ENCODE data around the gene KRT222. TPM values are rescaled to one million over a fixed set of nuclear protein-coding genes. Genes with fewer than 3 reads are reported as not detected.

KRT222 gene
- total RNA-seq, 2 experiments from 2014 or later, result not detected

GRCh38 chr17:40666331-40666730, 1.4 kb upstream of the KRT222 start:
- Histone ChIP-seq H3K79me2 (ENCODE audit: insufficient read depth, low read depth, low read length) (no peaks in the 10 kb centered on the region), H3K9me3 (ENCODE audit: low read length) (no peaks in the 10 kb centered on the region), H3K4me3 (ENCODE audit: low read depth, low read length, poor library complexity, severe bottlenecking) (no peak overlapping the region), H3K36me3 (ENCODE audit: insufficient read depth, low read length) (no peaks in the 10 kb centered on the region), H3K4me2 (ENCODE audit: low read length) (no peak overlapping the region), H2AFZ (ENCODE audit: low read length) (no peak overlapping the region), H3K4me1 (ENCODE audit: insufficient read depth, low read length, poor library complexity, severe bottlenecking) (no peaks in the 10 kb centered on the region), H3K9me2 (ENCODE audit: insufficient read depth, low read length) (no peaks in the 10 kb centered on the region), H3K27ac (ENCODE audit: low read depth, low read length, poor library complexity, severe bottlenecking) (no peak overlapping the region), H4K20me1 (ENCODE audit: insufficient read depth, low read length) (no peaks in the 10 kb centered on the region)
- POLR2A ChIA-PET, result no interaction called here
- CTCF ChIA-PET (ENCODE audit: unreplicated experiment), result no interaction called here
- no peak for DNase-seq (ENCODE audit: low spot score)
- no TSS peak for BruUV-seq (replicated peaks)
- TF ChIP-seq, protein P1, sequence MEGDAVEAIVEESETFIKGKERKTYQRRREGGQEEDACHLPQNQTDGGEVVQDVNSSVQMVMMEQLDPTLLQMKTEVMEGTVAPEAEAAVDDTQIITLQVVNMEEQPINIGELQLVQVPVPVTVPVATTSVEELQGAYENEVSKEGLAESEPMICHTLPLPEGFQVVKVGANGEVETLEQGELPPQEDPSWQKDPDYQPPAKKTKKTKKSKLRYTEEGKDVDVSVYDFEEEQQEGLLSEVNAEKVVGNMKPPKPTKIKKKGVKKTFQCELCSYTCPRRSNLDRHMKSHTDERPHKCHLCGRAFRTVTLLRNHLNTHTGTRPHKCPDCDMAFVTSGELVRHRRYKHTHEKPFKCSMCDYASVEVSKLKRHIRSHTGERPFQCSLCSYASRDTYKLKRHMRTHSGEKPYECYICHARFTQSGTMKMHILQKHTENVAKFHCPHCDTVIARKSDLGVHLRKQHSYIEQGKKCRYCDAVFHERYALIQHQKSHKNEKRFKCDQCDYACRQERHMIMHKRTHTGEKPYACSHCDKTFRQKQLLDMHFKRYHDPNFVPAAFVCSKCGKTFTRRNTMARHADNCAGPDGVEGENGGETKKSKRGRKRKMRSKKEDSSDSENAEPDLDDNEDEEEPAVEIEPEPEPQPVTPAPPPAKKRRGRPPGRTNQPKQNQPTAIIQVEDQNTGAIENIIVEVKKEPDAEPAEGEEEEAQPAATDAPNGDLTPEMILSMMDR (conservative IDR thresholded peaks at IDR 0.05; ENCODE audit: low read length), result no peak
- no peak for TF ChIP-seq EZH2phosphoT487 (IDR thresholded peaks at IDR 0.05; ENCODE audit: borderline replicate concordance, low read depth, low read length)
- intact Hi-C loops (cut with micrococcal nuclease; ENCODE audit: unreplicated experiment), result no loop called here

DNA sequence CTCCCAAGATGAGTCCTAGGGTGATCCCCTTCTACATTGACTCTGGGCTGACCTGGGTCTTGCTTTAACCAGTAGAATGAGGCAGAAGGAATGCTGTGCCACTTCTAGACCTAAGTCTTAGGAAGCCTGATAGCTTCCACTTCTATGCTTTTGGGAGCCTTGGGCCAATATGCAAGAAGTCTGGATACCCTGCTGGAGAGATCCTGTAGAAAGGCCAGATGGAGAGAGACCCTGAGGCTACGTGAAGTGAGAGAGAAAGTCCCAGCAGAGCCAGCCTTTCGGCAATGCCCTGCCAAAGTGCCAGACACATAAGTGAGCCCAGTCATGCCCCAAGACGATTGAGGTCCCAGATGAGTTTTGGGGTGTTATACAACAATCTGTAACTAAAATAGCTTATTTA, 1.7 kb downstream of the KRT222 start:
- Histone ChIP-seq H3K79me2 (ENCODE audit: insufficient read depth, low read depth, low read length) (no peaks in the 10 kb centered on the region), H3K4me1 (ENCODE audit: insufficient read depth, low read length, poor library complexity, severe bottlenecking) (no peaks in the 10 kb centered on the region), H2AFZ (ENCODE audit: low read length) (no peak overlapping the region), H3K4me3 (ENCODE audit: low read depth, low read length, poor library complexity, severe bottlenecking) (no peak overlapping the region), H4K20me1 (ENCODE audit: insufficient read depth, low read length) (no peaks in the 10 kb centered on the region), H3K27ac (ENCODE audit: low read depth, low read length, poor library complexity, severe bottlenecking) (no peak overlapping the region), H3K9me3 (ENCODE audit: low read length) (no peaks in the 10 kb centered on the region), H3K9me2 (ENCODE audit: insufficient read depth, low read length) (no peaks in the 10 kb centered on the region), H3K36me3 (ENCODE audit: insufficient read depth, low read length) (no peaks in the 10 kb centered on the region), H3K4me2 (ENCODE audit: low read length) (no peak overlapping the region)
- intact Hi-C loops (cut with micrococcal nuclease; ENCODE audit: unreplicated experiment), result no loop called here
- POLR2A ChIA-PET, result interaction anchor here (0.6 kb wide), 1 partner anchor 1831 kb away, joined by 3 read pairs; no protein-coding TSS in a partner anchor
- DNase-seq (ENCODE audit: low spot score), result no peak
- BruUV-seq (replicated peaks), result no TSS peak
- CTCF ChIA-PET (ENCODE audit: unreplicated experiment), result no interaction called here
- TF ChIP-seq EZH2phosphoT487 (IDR thresholded peaks at IDR 0.05; ENCODE audit: borderline replicate concordance, low read depth, low read length), result no peak

DNA sequence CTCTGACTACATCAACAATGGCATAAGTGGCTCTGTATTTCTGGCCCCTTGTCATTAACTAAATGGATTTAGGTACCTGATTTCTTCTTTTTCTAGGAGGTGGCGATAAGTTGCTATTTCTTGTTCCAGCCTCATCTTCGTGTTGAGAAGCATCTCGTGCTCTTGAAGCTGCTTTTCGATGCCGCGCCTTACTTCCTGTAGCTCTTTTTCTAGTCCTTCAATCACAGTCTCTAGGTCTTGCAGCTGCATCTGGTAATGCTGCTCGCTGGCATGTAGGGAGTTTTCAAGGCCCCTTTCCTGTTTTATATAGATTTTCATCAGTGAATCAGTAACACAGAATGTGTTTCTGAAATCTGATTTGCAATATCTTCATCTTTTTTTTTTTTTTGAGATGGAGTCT, 5.1 kb downstream of the KRT222 start:
- H3K4me2 ChIP-seq (ENCODE audit: low read length), result no peak overlapping the region
- H3K27ac ChIP-seq (ENCODE audit: low read depth, low read length, poor library complexity, severe bottlenecking), result no peak overlapping the region
- H3K4me1 ChIP-seq (ENCODE audit: insufficient read depth, low read length, poor library complexity, severe bottlenecking), result no peaks in the 10 kb centered on the region
- no peaks in the 10 kb centered on the region for H3K79me2 ChIP-seq (ENCODE audit: insufficient read depth, low read depth, low read length)
- intact Hi-C loops (cut with micrococcal nuclease; ENCODE audit: unreplicated experiment), result no loop called here
- no peak for DNase-seq (ENCODE audit: low spot score)
- no peaks in the 10 kb centered on the region for H3K9me2 ChIP-seq (ENCODE audit: insufficient read depth, low read length)
- ChIA-PET CTCF (ENCODE audit: unreplicated experiment) (no interaction called here), POLR2A (no interaction called here)
- no peaks in the 10 kb centered on the region for H3K9me3 ChIP-seq (ENCODE audit: low read length)
- H4K20me1 ChIP-seq (ENCODE audit: insufficient read depth, low read length), result no peaks in the 10 kb centered on the region
- no TSS peak for BruUV-seq (replicated peaks)
- H3K36me3 ChIP-seq (ENCODE audit: insufficient read depth, low read length), result no peaks in the 10 kb centered on the region
- TF ChIP-seq, protein P1 (conservative IDR thresholded peaks at IDR 0.05; ENCODE audit: low read length), result no peak
- TF ChIP-seq EZH2phosphoT487 (IDR thresholded peaks at IDR 0.05; ENCODE audit: borderline replicate concordance, low read depth, low read length), result no peak
- no peak overlapping the region for H2AFZ ChIP-seq (ENCODE audit: low read length)
- no peak overlapping the region for H3K4me3 ChIP-seq (ENCODE audit: low read depth, low read length, poor library complexity, severe bottlenecking)
